ENCODE measurements around the gene UMODL1.

Gene UMODL1

DNA sequence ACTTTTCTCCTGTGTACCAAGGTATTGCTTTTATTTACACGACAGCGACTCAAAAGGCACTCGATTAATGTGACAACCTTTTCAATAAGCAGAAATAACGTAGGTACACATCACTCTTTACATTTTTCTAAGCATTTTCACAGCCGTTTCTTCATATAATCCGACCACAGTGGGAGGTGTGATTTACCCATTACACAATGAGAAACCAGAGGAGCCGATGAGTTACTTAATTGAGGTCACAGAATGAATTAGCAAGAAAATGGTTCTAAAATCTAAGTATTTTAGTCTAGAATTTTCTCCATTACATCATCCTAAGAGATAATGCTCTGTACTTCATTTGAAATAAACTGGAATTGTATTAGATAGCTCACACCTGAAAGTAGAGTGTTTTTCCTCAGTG lies 71.5 kb downstream of the UMODL1 start:
- Histone ChIP-seq H3K27ac (ENCODE audit: insufficient read depth, low read depth, low read length, poor library complexity, severe bottlenecking) (no peak overlapping the region), H3K4me3 (ENCODE audit: insufficient read depth, low read depth, low read length) (no peak overlapping the region), H3K9me3 (ENCODE audit: control insufficient read depth, low read length) (no peaks in the 10 kb centered on the region), H3K36me3 (ENCODE audit: control insufficient read depth, insufficient read depth, low read length) (no peaks in the 10 kb centered on the region), H3K4me1 (ENCODE audit: control insufficient read depth, insufficient read depth, low read length) (no peaks in the 10 kb centered on the region), H3K27me3 (ENCODE audit: control insufficient read depth, insufficient read depth, low read length, poor library complexity, severe bottlenecking) (no peaks in the 10 kb centered on the region)
- 91 to 96% methylated on average over 4 to 7 of the region's 7 CpGs for WGBS, 2 experiments

DNA sequence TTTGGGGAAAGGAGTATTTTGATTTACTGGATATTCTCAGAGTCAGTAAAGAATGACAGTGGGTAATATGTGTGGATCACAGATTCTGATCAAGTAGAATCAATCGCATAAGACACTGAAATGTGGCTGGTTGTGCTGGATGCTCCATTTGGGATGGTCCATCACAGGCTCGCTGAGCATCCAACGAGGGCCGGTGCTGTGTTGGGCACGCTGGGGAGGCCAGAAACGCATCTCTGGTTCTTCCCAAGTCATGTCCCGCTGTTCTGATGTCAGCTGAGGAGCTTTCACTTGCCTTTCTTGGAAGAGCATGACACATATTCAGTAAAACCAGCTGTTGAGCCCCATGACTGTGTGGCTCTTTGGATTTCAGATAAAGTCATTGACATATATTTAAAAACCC lies 72.0 kb downstream of the UMODL1 start:
- Histone ChIP-seq H3K27ac (ENCODE audit: insufficient read depth, low read depth, low read length, poor library complexity, severe bottlenecking) (no peak overlapping the region), H3K4me3 (ENCODE audit: insufficient read depth, low read depth, low read length) (no peak overlapping the region), H3K27me3 (ENCODE audit: control insufficient read depth, insufficient read depth, low read length, poor library complexity, severe bottlenecking) (no peaks in the 10 kb centered on the region), H3K9me3 (ENCODE audit: control insufficient read depth, low read length) (no peaks in the 10 kb centered on the region), H3K36me3 (ENCODE audit: control insufficient read depth, insufficient read depth, low read length) (no peaks in the 10 kb centered on the region), H3K4me1 (ENCODE audit: control insufficient read depth, insufficient read depth, low read length) (no peaks in the 10 kb centered on the region)
- 92 to 93% methylated on average over 7 of the region's 7 CpGs for WGBS, 2 experiments

DNA sequence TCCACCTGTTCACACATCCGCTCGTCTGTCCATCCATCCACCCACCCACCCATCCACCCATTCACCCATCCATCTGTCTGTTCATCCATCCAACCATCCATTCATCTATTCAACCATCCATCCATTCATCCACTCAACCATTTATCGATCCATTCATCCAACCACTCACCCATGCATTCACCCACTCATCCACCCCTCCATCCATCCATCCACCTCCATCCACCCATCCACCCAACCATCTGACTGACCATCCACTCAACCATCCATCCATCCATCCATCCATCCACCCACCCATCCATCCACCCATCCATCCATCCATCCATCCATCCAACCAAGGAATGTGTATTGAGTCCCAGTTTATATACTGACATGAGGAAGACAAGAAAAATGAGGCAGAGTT lies 73.1 kb downstream of the UMODL1 start:
- WGBS, 2 experiments, result 90 to 93% methylated on average over 3 of the region's 3 CpGs
- Histone ChIP-seq H3K27ac (ENCODE audit: insufficient read depth, low read depth, low read length, poor library complexity, severe bottlenecking) (no peak overlapping the region), H3K36me3 (ENCODE audit: control insufficient read depth, insufficient read depth, low read length) (no peaks in the 10 kb centered on the region), H3K4me1 (ENCODE audit: control insufficient read depth, insufficient read depth, low read length) (no peaks in the 10 kb centered on the region), H3K4me3 (ENCODE audit: insufficient read depth, low read depth, low read length) (no peak overlapping the region), H3K27me3 (ENCODE audit: control insufficient read depth, insufficient read depth, low read length, poor library complexity, severe bottlenecking) (no peaks in the 10 kb centered on the region), H3K9me3 (ENCODE audit: control insufficient read depth, low read length) (no peaks in the 10 kb centered on the region)

DNA sequence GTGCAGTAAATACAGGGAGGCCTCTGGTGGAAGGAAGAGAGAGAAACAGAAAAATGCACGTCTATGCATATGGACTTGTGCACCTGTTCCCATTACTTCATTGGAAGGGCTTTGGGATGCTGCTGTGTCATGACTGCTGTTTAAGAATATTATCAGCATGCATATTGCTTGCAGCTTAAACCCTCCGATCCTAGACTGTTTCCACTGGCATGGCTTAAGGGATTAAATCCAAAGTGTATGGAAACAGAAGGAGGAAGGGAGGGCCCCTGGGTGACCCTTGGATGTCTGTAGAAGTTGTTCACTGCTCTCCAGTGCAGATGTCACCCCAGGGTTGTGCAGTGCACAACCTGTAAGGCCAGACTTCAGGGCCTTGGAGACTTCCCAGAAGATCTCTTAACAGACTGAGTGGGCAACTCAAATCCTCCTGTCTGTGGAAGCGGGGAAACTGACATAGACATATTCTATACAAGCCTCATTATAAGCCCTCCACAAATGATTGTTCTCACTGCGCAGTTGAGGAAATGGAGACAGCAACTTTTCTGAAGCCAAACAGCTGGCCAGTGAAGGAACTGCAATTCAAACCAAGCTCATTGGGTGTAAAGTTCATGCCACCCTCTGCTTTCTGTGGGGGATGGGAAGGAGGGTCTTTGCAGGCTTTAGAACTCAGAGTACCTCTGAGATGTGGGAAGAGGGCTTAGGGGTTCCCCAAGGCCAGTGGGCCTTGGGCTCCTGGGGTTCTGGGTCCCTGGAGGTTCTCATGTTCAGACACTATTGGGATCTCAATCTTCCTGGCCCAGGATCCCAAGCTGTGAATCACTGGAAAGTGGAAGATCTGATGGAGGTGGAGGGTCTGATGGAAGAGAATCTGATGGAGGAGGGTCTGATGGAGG lies 73.8 kb downstream of the UMODL1 start:
- no peak overlapping the region for H3K27ac ChIP-seq (ENCODE audit: insufficient read depth, low read depth, low read length, poor library complexity, severe bottlenecking)
- no peaks in the 10 kb centered on the region for H3K27me3 ChIP-seq (ENCODE audit: control insufficient read depth, insufficient read depth, low read length, poor library complexity, severe bottlenecking)
- H3K36me3 ChIP-seq (ENCODE audit: control insufficient read depth, insufficient read depth, low read length), result no peaks in the 10 kb centered on the region
- no peaks in the 10 kb centered on the region for H3K4me1 ChIP-seq (ENCODE audit: control insufficient read depth, insufficient read depth, low read length)
- no peaks in the 10 kb centered on the region for H3K9me3 ChIP-seq (ENCODE audit: control insufficient read depth, low read length)
- H3K4me3 ChIP-seq (ENCODE audit: insufficient read depth, low read depth, low read length), result no peak overlapping the region
- WGBS, 2 experiments, result 90 to 91% methylated on average over 4 of the region's 4 CpGs

DNA sequence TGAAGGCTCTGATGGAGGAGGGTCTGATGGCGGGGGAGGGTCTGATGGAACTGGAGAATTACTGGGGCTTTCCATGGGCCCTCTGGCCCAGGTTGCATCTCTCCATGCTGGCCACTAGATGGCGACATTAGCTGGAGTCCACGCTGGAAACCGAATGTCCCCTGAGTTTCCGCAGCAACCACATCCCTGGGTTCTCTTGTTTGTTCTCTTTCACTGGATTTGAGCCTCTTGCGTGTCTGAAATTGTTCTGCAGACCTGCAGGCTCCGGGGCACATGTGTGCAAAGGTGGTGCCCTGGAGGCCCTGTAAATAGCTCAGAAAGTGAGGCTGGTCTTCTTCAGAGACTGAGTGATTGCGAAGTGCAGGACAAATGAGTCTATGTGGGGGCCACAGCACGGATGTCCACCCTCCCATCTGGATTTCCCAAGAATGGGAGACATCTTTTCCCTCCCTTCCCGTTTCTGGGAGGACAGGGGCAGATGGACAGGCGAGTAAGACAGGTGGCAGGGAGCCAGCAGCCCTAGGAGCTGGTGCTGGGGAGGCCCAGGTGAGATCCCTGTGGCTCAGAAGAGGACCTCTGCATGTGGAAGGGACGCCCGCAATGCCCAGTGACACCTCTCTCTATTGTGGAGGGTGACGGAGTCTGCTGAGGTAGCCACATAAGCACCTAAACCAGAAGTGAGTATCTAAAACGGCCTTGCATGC lies 74.6 kb downstream of the UMODL1 start:
- WGBS, 2 experiments, result 50 to 52% methylated on average over 15 of the region's 15 CpGs
- H3K27me3 ChIP-seq (ENCODE audit: control insufficient read depth, insufficient read depth, low read length, poor library complexity, severe bottlenecking), result no peaks in the 10 kb centered on the region
- H3K27ac ChIP-seq (ENCODE audit: insufficient read depth, low read depth, low read length, poor library complexity, severe bottlenecking), result no peak overlapping the region
- H3K4me3 ChIP-seq (ENCODE audit: insufficient read depth, low read depth, low read length), result no peak overlapping the region
- H3K4me1 ChIP-seq (ENCODE audit: control insufficient read depth, insufficient read depth, low read length), result no peaks in the 10 kb centered on the region
- no peaks in the 10 kb centered on the region for H3K36me3 ChIP-seq (ENCODE audit: control insufficient read depth, insufficient read depth, low read length)
- H3K9me3 ChIP-seq (ENCODE audit: control insufficient read depth, low read length), result no peaks in the 10 kb centered on the region

DNA sequence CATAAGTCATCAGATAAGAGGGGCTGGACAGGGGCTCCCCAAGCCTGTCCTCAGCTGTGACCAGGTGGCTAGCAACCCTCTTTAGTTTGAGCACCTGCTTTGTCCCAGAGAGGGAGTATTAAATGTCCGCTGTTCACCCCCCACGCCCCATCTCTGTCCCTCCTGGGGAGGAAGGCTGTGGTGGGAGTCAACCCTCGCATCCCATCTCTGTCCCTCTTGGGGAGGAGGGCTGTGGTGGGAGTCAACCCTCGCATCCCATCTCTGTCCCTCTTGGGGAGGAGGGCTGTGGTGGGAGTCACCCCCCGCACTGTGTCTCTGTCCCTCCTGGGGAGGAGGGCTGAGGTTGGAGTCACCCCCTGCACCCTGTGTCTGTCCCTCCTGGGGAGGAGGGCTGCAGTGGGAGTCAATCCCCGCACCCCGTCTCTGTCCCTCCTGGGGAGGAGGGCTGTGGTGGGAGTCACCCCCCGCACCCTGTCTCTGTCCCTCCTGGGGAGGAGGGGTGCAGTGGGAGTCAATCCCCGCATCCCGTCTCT lies 75.2 kb downstream of the UMODL1 start:
- WGBS, 2 experiments, result 84 to 85% methylated on average over 10 of the region's 10 CpGs
- Histone ChIP-seq H3K27me3 (ENCODE audit: control insufficient read depth, insufficient read depth, low read length, poor library complexity, severe bottlenecking) (no peaks in the 10 kb centered on the region), H3K9me3 (ENCODE audit: control insufficient read depth, low read length) (no peaks in the 10 kb centered on the region)

DNA sequence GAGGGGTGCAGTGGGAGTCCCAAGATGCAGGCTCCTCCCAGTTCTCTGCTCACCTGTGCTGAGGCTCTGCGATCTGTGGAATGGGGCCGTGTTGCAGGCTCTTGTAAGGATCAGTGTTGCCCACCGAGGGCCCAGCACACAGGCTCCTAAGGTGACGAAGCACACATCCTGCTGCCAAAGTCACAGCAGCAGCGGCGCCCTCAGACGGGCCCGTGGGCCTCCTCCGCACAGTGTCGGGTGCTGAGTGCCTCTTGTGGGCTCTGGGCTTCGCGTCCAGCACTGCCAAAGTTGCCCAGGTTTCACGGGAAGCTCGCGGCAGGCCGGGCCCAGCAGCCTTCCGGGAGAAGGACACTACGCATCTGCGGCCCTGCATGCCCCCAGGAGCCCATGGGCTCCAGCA lies 75.7 kb downstream of the UMODL1 start:
- no peaks in the 10 kb centered on the region for H3K9me3 ChIP-seq (ENCODE audit: control insufficient read depth, low read length)
- H3K27ac ChIP-seq (ENCODE audit: insufficient read depth, low read depth, low read length, poor library complexity, severe bottlenecking), result no peak overlapping the region
- no peaks in the 10 kb centered on the region for H3K36me3 ChIP-seq (ENCODE audit: control insufficient read depth, insufficient read depth, low read length)
- no peaks in the 10 kb centered on the region for H3K27me3 ChIP-seq (ENCODE audit: control insufficient read depth, insufficient read depth, low read length, poor library complexity, severe bottlenecking)
- no peak overlapping the region for H3K4me3 ChIP-seq (ENCODE audit: insufficient read depth, low read depth, low read length)
- WGBS, 2 experiments, result 89% methylated on average over 19 of the region's 19 CpGs
- H3K4me1 ChIP-seq (ENCODE audit: control insufficient read depth, insufficient read depth, low read length), result no peaks in the 10 kb centered on the region

More for the DNA sequence above, 75.2 kb downstream of the UMODL1 start:
- H3K36me3 ChIP-seq (ENCODE audit: control insufficient read depth, insufficient read depth, low read length), result no peaks in the 10 kb centered on the region
- no peaks in the 10 kb centered on the region for H3K4me1 ChIP-seq (ENCODE audit: control insufficient read depth, insufficient read depth, low read length)
- H3K4me3 ChIP-seq (ENCODE audit: insufficient read depth, low read depth, low read length), result no peak overlapping the region
- no peak overlapping the region for H3K27ac ChIP-seq (ENCODE audit: insufficient read depth, low read depth, low read length, poor library complexity, severe bottlenecking)

DNA sequence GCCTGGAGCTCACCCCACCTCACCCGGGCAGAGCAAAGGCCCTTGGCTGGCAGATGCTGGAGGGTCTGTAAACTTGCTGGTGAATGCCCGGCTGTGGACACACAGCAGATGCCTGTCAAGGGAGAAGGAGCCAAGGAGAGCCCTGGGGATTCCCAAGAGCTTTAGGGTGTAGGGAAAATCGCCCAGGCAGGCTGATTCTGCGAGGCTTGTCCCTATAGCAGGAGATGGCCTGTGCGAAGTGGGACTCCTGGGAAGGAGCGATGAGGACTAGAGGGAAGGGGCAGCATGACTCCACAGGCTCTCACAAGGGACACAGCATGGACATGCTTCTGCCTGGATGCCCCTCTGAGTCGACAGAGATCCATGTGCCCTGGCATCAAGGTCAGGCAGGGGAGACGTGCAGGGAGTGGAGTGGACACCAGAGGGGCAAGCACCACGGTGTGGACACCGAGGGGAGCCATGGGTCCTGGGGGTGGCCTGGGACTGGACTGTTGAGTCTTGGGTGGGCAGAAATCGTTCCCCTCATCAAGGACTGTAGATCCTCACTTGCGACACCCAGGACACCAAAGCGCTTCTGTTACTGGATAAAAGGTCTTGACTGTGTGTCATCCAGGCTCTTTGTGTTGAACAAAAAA lies 76.4 kb downstream of the UMODL1 start:
- no peak overlapping the region for H3K27ac ChIP-seq (ENCODE audit: insufficient read depth, low read depth, low read length, poor library complexity, severe bottlenecking)
- WGBS, 2 experiments, result 87 to 91% methylated on average over 13 of the region's 13 CpGs
- no peaks in the 10 kb centered on the region for H3K9me3 ChIP-seq (ENCODE audit: control insufficient read depth, low read length)
- no peaks in the 10 kb centered on the region for H3K27me3 ChIP-seq (ENCODE audit: control insufficient read depth, insufficient read depth, low read length, poor library complexity, severe bottlenecking)
- H3K36me3 ChIP-seq (ENCODE audit: control insufficient read depth, insufficient read depth, low read length), result no peaks in the 10 kb centered on the region
- H3K4me3 ChIP-seq (ENCODE audit: insufficient read depth, low read depth, low read length), result no peak overlapping the region
- H3K4me1 ChIP-seq (ENCODE audit: control insufficient read depth, insufficient read depth, low read length), result no peaks in the 10 kb centered on the region

DNA sequence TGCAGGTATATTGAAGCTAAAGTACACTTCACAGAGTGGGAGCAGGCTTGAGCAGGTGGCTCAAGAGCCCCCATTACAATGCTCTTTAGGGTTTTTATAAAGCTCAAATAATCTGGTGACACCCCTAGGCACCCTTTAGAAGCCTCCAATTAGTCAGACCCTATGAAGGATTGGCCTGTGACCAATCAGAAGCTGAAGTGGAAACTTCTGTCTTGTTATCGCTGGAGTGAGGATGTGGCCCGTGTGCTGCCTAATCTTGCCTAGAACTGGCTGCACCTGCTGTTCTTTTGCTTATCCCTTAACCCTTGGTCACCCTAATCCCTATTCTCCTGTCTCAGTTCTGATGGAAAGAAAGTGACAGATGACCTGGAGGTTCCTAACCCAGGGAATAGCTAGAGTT lies 77.0 kb downstream of the UMODL1 start:
- H3K4me3 ChIP-seq (ENCODE audit: insufficient read depth, low read depth, low read length), result no peak overlapping the region
- H3K9me3 ChIP-seq (ENCODE audit: control insufficient read depth, low read length), result no peaks in the 10 kb centered on the region
- H3K4me1 ChIP-seq (ENCODE audit: control insufficient read depth, insufficient read depth, low read length), result no peaks in the 10 kb centered on the region
- no peaks in the 10 kb centered on the region for H3K27me3 ChIP-seq (ENCODE audit: control insufficient read depth, insufficient read depth, low read length, poor library complexity, severe bottlenecking)
- H3K27ac ChIP-seq (ENCODE audit: insufficient read depth, low read depth, low read length, poor library complexity, severe bottlenecking), result no peak overlapping the region
- H3K36me3 ChIP-seq (ENCODE audit: control insufficient read depth, insufficient read depth, low read length), result no peaks in the 10 kb centered on the region
- WGBS, 2 experiments, result 73 to 80% methylated on average over 2 of the region's 2 CpGs

DNA sequence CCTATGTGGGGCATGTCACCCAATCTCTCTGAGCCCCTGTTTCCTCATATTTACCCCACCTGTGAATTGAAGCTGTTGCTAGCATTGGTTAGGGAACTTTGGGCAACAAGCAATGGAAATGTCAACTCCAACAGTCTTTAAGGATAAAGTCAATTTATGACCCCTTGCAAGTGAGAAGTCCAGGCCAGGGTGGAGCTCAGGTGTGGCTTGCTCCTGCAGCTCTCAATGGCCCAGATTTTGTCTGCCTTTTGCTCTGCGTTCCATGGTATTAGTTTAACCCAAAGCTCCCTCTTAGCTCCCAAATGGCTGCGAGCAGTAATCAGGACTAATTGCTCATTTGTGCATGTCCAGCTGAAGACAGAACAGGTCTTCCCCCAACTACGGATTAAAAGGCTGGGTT lies 77.5 kb downstream of the UMODL1 start:
- Histone ChIP-seq H3K27me3 (ENCODE audit: control insufficient read depth, insufficient read depth, low read length, poor library complexity, severe bottlenecking) (no peaks in the 10 kb centered on the region), H3K4me1 (ENCODE audit: control insufficient read depth, insufficient read depth, low read length) (no peaks in the 10 kb centered on the region), H3K36me3 (ENCODE audit: control insufficient read depth, insufficient read depth, low read length) (no peaks in the 10 kb centered on the region), H3K27ac (ENCODE audit: insufficient read depth, low read depth, low read length, poor library complexity, severe bottlenecking) (no peak overlapping the region), H3K4me3 (ENCODE audit: insufficient read depth, low read depth, low read length) (no peak overlapping the region), H3K9me3 (ENCODE audit: control insufficient read depth, low read length) (no peaks in the 10 kb centered on the region)
- WGBS, 2 experiments, result 95 to 98% methylated on average over 3 of the region's 3 CpGs
